Calu3 (cell line): Measurements from ENCODE around the gene SDR9C7. TPM values are rescaled to one million over a fixed set of nuclear protein-coding genes. Genes with fewer than 3 reads are reported as not detected.

Experiments used
- BruUV-seq: library from RNA; stranded (reverse); fragments of 400-500 nt; replicated peaks from 2 replicates; lab custom pipeline; 2021; lab: Mats Ljungman, UMichigan
- CTCF ChIA-PET: fragments of 300-600 bp; sonication (Branson Sonifier 250); formaldehyde crosslinking; loops from one replicate; lab custom pipeline; 2022; ENCODE audit warnings: antibody characterized with exemption; lab: Charles Lee
- DNase-seq: peaks from one replicate; pipeline ENCODE4 v3.0.0; 2022
- H3K27ac Mint-ChIP-seq: one replicate; pipeline ENCODE4 v1.8.0; 2022; ENCODE audit warnings: mixed read lengths; ENCODE audit not compliant: unreplicated experiment
- H3K27me3 Mint-ChIP-seq: one replicate; pipeline ENCODE4 v1.8.0; 2022; ENCODE audit warnings: mixed read lengths; ENCODE audit not compliant: unreplicated experiment
- H3K36me3 Mint-ChIP-seq: one replicate; pipeline ENCODE4 v1.8.0; 2022; ENCODE audit warnings: mild to moderate bottlenecking, moderate library complexity, mixed read lengths; ENCODE audit not compliant: insufficient read depth, unreplicated experiment
- H3K4me1 Mint-ChIP-seq: one replicate; pipeline ENCODE4 v1.8.0; 2022; ENCODE audit warnings: mild to moderate bottlenecking, low read depth, mixed read lengths; ENCODE audit not compliant: unreplicated experiment
- H3K4me3 Mint-ChIP-seq: one replicate; pipeline ENCODE4 v1.8.0; 2022; ENCODE audit warnings: mild to moderate bottlenecking, low read depth, moderate library complexity, mixed read lengths; ENCODE audit not compliant: unreplicated experiment
- H3K9me3 Mint-ChIP-seq: one replicate; pipeline ENCODE4 v1.8.0; 2022; ENCODE audit warnings: low read depth, mixed read lengths; ENCODE audit not compliant: unreplicated experiment
- CTCF ChIP-seq: fragments of 200-600 bp; IDR thresholded peaks from one replicate; pipeline ENCODE4 v1.8.0; 2022; ENCODE audit warnings: antibody characterized with exemption; ENCODE audit not compliant: unreplicated experiment
- intact Hi-C: fragments of 100-400 bp; cut with micrococcal nuclease; formaldehyde crosslinking; loops from one replicate; pipeline ENCODE4 v1.10.0; 2022; ENCODE audit not compliant: unreplicated experiment
- total RNA-seq: library from RNA; stranded (reverse); gene quantifications from 2 replicates; pipeline ENCODE4 v1.2.3, GENCODE V29; 2022

The SDR9C7 gene
- total RNA-seq, 1 experiment from 2014 or later, result not detected

- Mint-ChIP-seq H3K27me3 (peaks cover 23% of the 10 kb centered on the region), H3K36me3 (no peaks in the 10 kb centered on the region), H3K9me3 (no peaks in the 10 kb centered on the region), H3K4me1 (peaks cover 10% of the 10 kb centered on the region), H3K4me3 (no peak overlapping the region), H3K27ac (no peak overlapping the region)
- intact Hi-C loops, result no loop called here
- CTCF ChIA-PET, result no interaction called here
- no TSS peak for BruUV-seq
- no peak for TF ChIP-seq CTCF
- DNase-seq, result no peak
These were observed 949 bp upstream of the SDR9C7 start for GRCh38 chr12:56935157-56935556.

- H3K9me3 Mint-ChIP-seq, result no peaks in the 10 kb centered on the region
- peaks cover 10% of the 10 kb centered on the region for H3K4me1 Mint-ChIP-seq
- intact Hi-C loops, result no loop called here
- peaks cover 42% of the 10 kb centered on the region for H3K27me3 Mint-ChIP-seq
- H3K36me3 Mint-ChIP-seq, result no peaks in the 10 kb centered on the region
- no peak for TF ChIP-seq CTCF
- DNase-seq, result no peak
- no TSS peak for BruUV-seq
- no peak overlapping the region for H3K27ac Mint-ChIP-seq
- H3K4me3 Mint-ChIP-seq, result no peak overlapping the region
- CTCF ChIA-PET, result no interaction called here
These were observed 1.3 kb downstream of the SDR9C7 start for GRCh38 chr12:56932867-56933266.

GRCh38 chr12:56932146-56932545 is 2.1 kb downstream of the SDR9C7 start:
- peaks cover 10% of the 10 kb centered on the region for H3K4me1 Mint-ChIP-seq
- H3K27ac Mint-ChIP-seq, result no peak overlapping the region
- no peak for TF ChIP-seq CTCF
- BruUV-seq, result no TSS peak
- CTCF ChIA-PET, result no interaction called here
- no peak for DNase-seq
- no peaks in the 10 kb centered on the region for H3K9me3 Mint-ChIP-seq
- H3K27me3 Mint-ChIP-seq, result peaks cover 42% of the 10 kb centered on the region
- intact Hi-C loops, result no loop called here
- H3K36me3 Mint-ChIP-seq, result no peaks in the 10 kb centered on the region
- H3K4me3 Mint-ChIP-seq, result no peak overlapping the region

- H3K4me3 Mint-ChIP-seq, result no peak overlapping the region
These were observed 2.7 kb downstream of the SDR9C7 start for GRCh38 chr12:56931474-56931978.

More at GRCh38 chr12:56931474-56931978, 2.7 kb downstream of the SDR9C7 start:
- H3K27me3 Mint-ChIP-seq, result peaks cover 42% of the 10 kb centered on the region
- DNase-seq, result no peak
- H3K36me3 Mint-ChIP-seq, result no peaks in the 10 kb centered on the region
- intact Hi-C loops, result no loop called here
- no peak overlapping the region for H3K27ac Mint-ChIP-seq
- no peak for TF ChIP-seq CTCF
- CTCF ChIA-PET, result no interaction called here
- no peaks in the 10 kb centered on the region for H3K9me3 Mint-ChIP-seq
- peaks cover 10% of the 10 kb centered on the region for H3K4me1 Mint-ChIP-seq
- no TSS peak for BruUV-seq
